Activated CD4-positive, alpha-beta T cell treated with anti-CD3 and anti-CD28 coated beads, Interleukin-2, amount 50 U/mL, for 48 hours (primary cell): ENCODE data around the gene DISC1.

ENCODE experiments used
- DNase-seq, 2 experiments: peaks; one replicate each; pipeline ENCODE4 v3.0.0-alpha.2; 2020

Gene DISC1

GRCh38 chr1:232074265-232074664 is 447.7 kb downstream of the DISC1 start:
- no peak for DNase-seq

GRCh38 chr1:232077809-232078208 is 451.2 kb downstream of the DISC1 start:
- no peak for DNase-seq

- DNase-seq, result no peak
Observed at GRCh38 chr1:232084584-232085223, 458.1 kb downstream of the DISC1 start.

DNA sequence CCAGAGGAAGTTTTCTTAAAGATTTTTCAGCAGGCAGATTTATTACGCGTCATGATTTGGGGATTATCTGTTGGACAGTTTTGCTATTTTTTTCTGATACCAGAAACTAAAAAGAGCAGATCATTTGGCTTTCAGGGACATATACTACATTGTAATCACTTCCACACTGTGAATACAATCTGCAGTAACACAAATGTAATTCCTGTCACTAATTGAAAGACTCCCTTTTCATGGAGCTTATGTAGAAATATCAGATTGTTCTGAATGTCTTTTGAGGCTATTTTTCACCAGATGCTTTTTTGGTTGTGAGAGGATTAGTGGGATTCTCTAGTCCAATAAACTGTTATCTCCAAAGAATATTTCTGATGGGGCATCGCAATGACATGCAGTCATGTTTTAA is 464.2 kb downstream of the DISC1 start:
- no peak for DNase-seq
